Small intestine (tissue), 7 donors: ENCODE data around the gene UGT1A1. TPM values are rescaled to one million over a fixed set of nuclear protein-coding genes. Genes with fewer than 3 reads are reported as not detected.
"Not testable (repeated sequence)": the region's sequence is repeated elsewhere in the genome, so short reads cannot be mapped to it uniquely, and the experiment has no call there.

ENCODE experiments used
- DNase-seq, 2 donors: peaks; one replicate each; pipeline versions ENCODE4 v3.0.0 to v3.0.0-alpha.2; 2013
- FAIRE-seq: peaks from 2 replicates; lab custom pipeline; 2012; peaks lifted over from hg19 to GRCh38; lab: Jason Lieb, UNC
- H3K27ac ChIP-seq, 3 donors: one replicate each; pipeline ENCODE4 v1.5.1; 2013; ENCODE audit warnings: low read length in 2 of 3, mild to moderate bottlenecking in 2 of 3, control low read depth in 1 of 3, inconsistent platforms in 1 of 3, low read depth in 1 of 3, moderate library complexity in 1 of 3
- H3K27me3 ChIP-seq, 3 donors: one replicate each; pipeline ENCODE4 v1.6.1; 2013; ENCODE audit warnings: low read length in 3 of 3, inconsistent platforms in 1 of 3; ENCODE audit not compliant: control insufficient read depth in 3 of 3, insufficient read depth in 3 of 3
- H3K36me3 ChIP-seq, 3 donors: one replicate each; pipeline ENCODE4 v1.6.1; 2013; ENCODE audit warnings: low read length in 3 of 3, inconsistent platforms in 1 of 3, low read depth in 1 of 3, mild to moderate bottlenecking in 1 of 3, moderate library complexity in 1 of 3; ENCODE audit not compliant: control insufficient read depth in 3 of 3, insufficient read depth in 2 of 3
- H3K4me1 ChIP-seq, 3 donors: one replicate each; pipeline ENCODE4 v1.6.1; 2013; ENCODE audit warnings: low read length in 2 of 3, inconsistent platforms in 1 of 3, low read depth in 1 of 3, mild to moderate bottlenecking in 1 of 3, moderate library complexity in 1 of 3; ENCODE audit not compliant: control insufficient read depth in 3 of 3, insufficient read depth in 2 of 3
- H3K4me3 ChIP-seq, 3 donors: one replicate each; pipeline ENCODE4 v1.5.1; 2013; ENCODE audit warnings: low read length in 3 of 3, control low read depth in 1 of 3, inconsistent platforms in 1 of 3, low read depth in 1 of 3, mild to moderate bottlenecking in 1 of 3, moderate library complexity in 1 of 3
- H3K9me3 ChIP-seq, 2 donors: one replicate each; pipeline ENCODE4 v1.6.1; 2013; ENCODE audit warnings: low read depth in 1 of 2, low read length in 1 of 2; ENCODE audit not compliant: control insufficient read depth in 2 of 2, insufficient read depth in 1 of 2
- WGBS, 3 donors: extraction: QIAGEN DNeasy Blood & Tissue Kit; methylation state at CpG; one replicate each; pipeline ENCODE4 v1.1.7; 2013; 5-methylcytosine and 5-hydroxymethylcytosine counted together
- polyA plus RNA-seq, 4 donors: library from polyadenylated mRNA; stranded (reverse) in 3 of 4; unstranded in 1 of 4; fragments of 200-250 nt in 3 of 4; fragments of 120-200 nt in 1 of 4; gene quantifications; one replicate each; pipeline versions ENCODE4 v1.2.1 to v1.2.3, GENCODE V29; 2013
- donor health status: healthy with polysubstance abuse.
- donor health status: control.
- donor health status: control.
- donor health status: Bipolar disorder and iron deficiency.
- donor health status: healthy.

Gene UGT1A1
- polyA plus RNA-seq, 4 donors = 0.38 to 78.9 (median 28.0) TPM

- not testable (repeated sequence) for H3K4me3 ChIP-seq, H3K27ac ChIP-seq, H3K9me3 ChIP-seq, FAIRE-seq, H3K36me3 ChIP-seq, H3K27me3 ChIP-seq
- DNase-seq = peak in 1 of 2 donors; percentile 73
- H3K4me1 ChIP-seq = peaks cover 0 to 14% (median 6%) of the 10 kb centered on the region in 3 donors
- 60 to 73% (median 72%) methylated on average over 14 of the region's 14 CpGs for WGBS, 3 donors
Observed at GRCh38 chr2:233736868-233737653, 23.0 kb upstream of the UGT1A1 start.

DNA sequence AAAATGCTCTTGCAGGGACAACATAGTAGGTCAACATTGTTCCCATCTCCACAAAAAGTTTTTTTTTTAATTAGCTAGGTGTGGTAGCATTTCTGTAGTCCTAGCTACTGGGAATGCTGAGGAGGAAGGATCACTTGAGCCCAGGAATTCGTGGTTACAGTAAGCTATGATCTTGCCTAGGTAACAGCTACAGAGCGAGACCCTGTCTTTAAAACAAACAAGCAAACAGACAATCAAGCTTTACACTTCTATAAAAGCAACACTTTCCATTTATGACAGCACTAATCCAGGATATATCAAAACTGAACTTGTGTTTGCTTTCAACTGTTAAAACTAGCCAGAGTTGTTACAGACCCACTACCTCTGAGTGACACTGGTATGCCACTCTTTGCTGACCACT lies 19.2 kb upstream of the UGT1A1 start:
- WGBS, 3 donors = 73 to 79% (median 75%) methylated on average over 2 of the region's 2 CpGs
- peaks cover 0 to 3% (median 0%) of the 10 kb centered on the region in 3 donors for H3K36me3 ChIP-seq
- H3K4me1 ChIP-seq = peaks cover 0 to 22% (median 6%) of the 10 kb centered on the region in 3 donors
- H3K27me3 ChIP-seq = no peaks in the 10 kb centered on the region
- no peak overlapping the region for H3K4me3 ChIP-seq
- H3K27ac ChIP-seq = no peak overlapping the region
- peaks cover 0 to 9% of the 10 kb centered on the region in 2 donors for H3K9me3 ChIP-seq
- no peak for DNase-seq
- FAIRE-seq = no peak

- DNase-seq (no peak), FAIRE-seq (no peak)
- peaks cover 0 to 18% (median 1%) of the 10 kb centered on the region in 3 donors for H3K4me1 ChIP-seq
- H3K27ac ChIP-seq = no peak overlapping the region
- 94 to 98% (median 95%) methylated on average over 39 to 46 of the region's 46 CpGs for WGBS, 3 donors
- H3K9me3 ChIP-seq = peaks cover 0 to 10% of the 10 kb centered on the region in 2 donors
- no peaks in the 10 kb centered on the region for H3K27me3 ChIP-seq
- H3K36me3 ChIP-seq = peaks cover 0 to 3% (median 0%) of the 10 kb centered on the region in 3 donors
- H3K4me3 ChIP-seq = no peak overlapping the region
Observed at GRCh38 chr2:233743464-233744259, 16.4 kb upstream of the UGT1A1 start.

DNA sequence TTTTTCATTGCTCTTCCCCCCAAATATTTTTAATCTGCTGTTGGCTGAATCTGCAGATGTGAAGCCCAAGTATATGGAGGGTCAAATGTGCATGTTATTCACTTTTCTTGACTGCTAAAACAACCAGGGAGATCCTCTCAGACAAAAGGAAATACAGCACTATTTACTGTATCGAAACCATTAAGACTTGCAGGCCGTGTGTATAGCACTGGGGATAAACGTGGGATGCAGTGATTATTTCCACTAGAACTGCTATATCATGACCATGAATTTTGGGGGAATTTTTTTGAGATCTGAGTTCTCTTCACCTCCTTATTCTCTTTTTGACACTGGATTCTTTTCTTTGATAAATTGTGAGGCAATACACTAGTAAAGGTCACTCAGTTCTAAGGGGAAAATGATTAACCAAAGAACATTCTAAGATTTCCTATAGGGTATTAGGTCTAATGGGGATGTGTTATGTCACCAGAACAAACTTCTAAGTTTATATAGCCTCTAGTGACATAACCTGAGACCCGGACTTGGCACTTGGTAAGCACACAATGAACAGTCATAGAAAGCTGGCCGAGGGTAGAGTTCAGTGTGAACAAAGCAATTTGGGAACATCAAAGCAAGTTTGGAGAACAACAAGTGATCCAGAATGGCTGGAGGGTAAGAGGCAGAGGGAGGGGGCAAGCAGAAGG lies 14.9 kb upstream of the UGT1A1 start:
- 19 to 51% (median 31%) methylated on average over 5 of the region's 5 CpGs for WGBS, 3 donors
- Histone ChIP-seq H3K4me1 (peaks cover 0 to 15% (median 0%) of the 10 kb centered on the region in 3 donors), H3K27me3 (no peaks in the 10 kb centered on the region), H3K9me3 (peaks cover 1 to 14% of the 10 kb centered on the region in 2 donors), H3K36me3 (peaks cover 0 to 3% (median 0%) of the 10 kb centered on the region in 3 donors), H3K27ac (peak overlapping the region in 2 of 3 donors; percentile 11 to 32), H3K4me3 (no peak overlapping the region)
- peak; percentile 76 to 81 for DNase-seq
- no peak for FAIRE-seq

DNA sequence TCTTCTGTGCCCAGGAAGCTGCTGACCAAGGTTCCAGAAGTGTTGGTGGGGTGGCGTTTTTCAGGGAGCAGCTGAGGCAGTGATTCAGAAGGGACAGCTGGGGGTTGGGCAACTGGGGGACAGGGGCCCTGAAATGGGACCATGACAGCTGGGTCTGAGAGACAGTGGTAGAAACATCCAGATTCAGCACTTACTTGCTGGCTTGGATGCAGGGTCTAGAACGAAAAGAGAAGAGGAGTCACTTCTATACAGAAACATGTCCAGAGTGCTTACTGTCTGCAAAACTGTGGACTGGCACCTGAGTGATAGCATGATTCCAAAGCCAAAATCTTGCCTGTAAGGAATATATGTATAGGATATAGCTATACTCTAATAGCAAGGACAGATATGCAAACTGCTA lies 14.2 kb upstream of the UGT1A1 start:
- not testable (repeated sequence) for DNase-seq, FAIRE-seq, H3K4me3 ChIP-seq, H3K36me3 ChIP-seq, H3K27me3 ChIP-seq
- Histone ChIP-seq H3K27ac (peak overlapping the region in 2 of 3 donors; percentile 11 to 32), H3K4me1 (peaks cover 0 to 15% (median 0%) of the 10 kb centered on the region in 3 donors), H3K9me3 (peaks cover 1 to 20% of the 10 kb centered on the region in 2 donors)
- WGBS, 3 donors = 58 to 66% (median 62%) methylated on average over 2 of the region's 2 CpGs

GRCh38 chr2:233746475-233747282 lies 13.4 kb upstream of the UGT1A1 start:
- DNase-seq (no peak), FAIRE-seq (no peak)
- Histone ChIP-seq H3K27me3 (no peaks in the 10 kb centered on the region), H3K36me3 (peaks cover 0 to 3% (median 0%) of the 10 kb centered on the region in 3 donors), H3K4me3 (no peak overlapping the region), H3K27ac (no peak overlapping the region), H3K4me1 (peaks cover 0 to 15% (median 0%) of the 10 kb centered on the region in 3 donors), H3K9me3 (peaks cover 1 to 29% of the 10 kb centered on the region in 2 donors)
- 75 to 81% (median 81%) methylated on average over 10 of the region's 10 CpGs for WGBS, 3 donors

DNA sequence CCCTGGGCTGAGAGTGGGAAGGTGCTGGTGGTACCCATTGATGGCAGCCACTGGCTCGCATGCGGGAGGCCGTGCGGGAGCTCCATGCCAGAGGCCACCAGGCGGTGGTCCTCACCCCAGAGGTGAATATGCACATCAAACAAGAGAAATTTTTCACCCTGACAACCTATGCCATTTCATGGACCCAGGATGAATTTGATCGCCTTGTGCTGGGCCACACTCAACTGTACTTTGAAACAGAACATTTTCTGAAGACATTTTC lies 12.9 kb upstream of the UGT1A1 start:
- 88 to 96% (median 92%) methylated on average over 6 of the region's 6 CpGs for WGBS, 3 donors
- no peaks in the 10 kb centered on the region for H3K27me3 ChIP-seq
- peaks cover 1 to 31% of the 10 kb centered on the region in 2 donors for H3K9me3 ChIP-seq
- peaks cover 0 to 3% (median 0%) of the 10 kb centered on the region in 3 donors for H3K36me3 ChIP-seq
- peaks cover 0 to 15% (median 2%) of the 10 kb centered on the region in 3 donors for H3K4me1 ChIP-seq
- no peak overlapping the region for H3K27ac ChIP-seq
- no peak for DNase-seq
- H3K4me3 ChIP-seq = no peak overlapping the region
- FAIRE-seq = no peak
